Kidney (tissue), 14 donors: Measurements from ENCODE around the gene INPP5F. TPM values are rescaled to one million over a fixed set of nuclear protein-coding genes. Genes with fewer than 3 reads are reported as not detected.
"Not testable (repeated sequence)": the region's sequence is repeated elsewhere in the genome, so short reads cannot be mapped to it uniquely, and the experiment has no call there.

Experiments
- DNase-seq, 5 donors: peaks; one replicate each; pipeline ENCODE4 v3.0.0-alpha.2; 2013 to 2020
- FAIRE-seq: peaks from 2 replicates; lab custom pipeline; 2012; peaks lifted over from hg19 to GRCh38; lab: Jason Lieb, UNC
- H3K27ac ChIP-seq, 2 donors: one replicate each; pipeline ENCODE4 v1.7.0; 2013; ENCODE audit warnings: low read depth in 2 of 2, low read length in 2 of 2, inconsistent platforms in 1 of 2
- H3K27me3 ChIP-seq: one replicate; pipeline ENCODE4 v1.7.1; 2013; ENCODE audit warnings: low read length, inconsistent platforms; ENCODE audit not compliant: control insufficient read depth, insufficient read depth
- H3K36me3 ChIP-seq, 3 donors: one replicate each; pipeline versions ENCODE4 v1.7.0 to v1.7.1; 2013; ENCODE audit warnings: low read length in 3 of 3, control low read depth in 1 of 3, inconsistent platforms in 1 of 3; ENCODE audit not compliant: insufficient read depth in 3 of 3, control insufficient read depth in 2 of 3
- H3K4me1 ChIP-seq, 3 donors: one replicate each; pipeline versions ENCODE4 v1.7.0 to v1.7.1; 2013; ENCODE audit warnings: low read length in 3 of 3, inconsistent platforms in 1 of 3, low read depth in 1 of 3; ENCODE audit not compliant: control insufficient read depth in 2 of 3, insufficient read depth in 2 of 3
- H3K4me3 ChIP-seq, 3 donors: one replicate each; pipeline versions ENCODE4 v1.7.0 to v1.8.1; 2013; ENCODE audit warnings: low read length in 3 of 3, control low read depth in 1 of 3, inconsistent platforms in 1 of 3
- H3K9ac ChIP-seq, 3 donors: one replicate each; pipeline versions ENCODE4 v1.7.0 to v1.7.1; 2013; ENCODE audit warnings: low read length in 3 of 3, control low read depth in 1 of 3, inconsistent platforms in 1 of 3
- H3K9me3 ChIP-seq, 3 donors: one replicate each; pipeline versions ENCODE4 v1.7.0 to v1.7.1; 2013; ENCODE audit warnings: low read length in 3 of 3, control low read depth in 1 of 3, inconsistent platforms in 1 of 3; ENCODE audit not compliant: control insufficient read depth in 2 of 3, insufficient read depth in 1 of 3
- intact Hi-C: fragments of 100-400 bp; cut with DNase I; formaldehyde crosslinking; loops from one replicate; pipeline ENCODE4 v1.11.1; 2022
- polyA plus RNA-seq: library from polyadenylated mRNA; stranded (reverse); fragments of 350-450 nt; fragmentation: Illumina TruSeq; extraction: RNeasy Lipid Tissue Mini Kit (QIAGEN cat#74804); gene quantifications from one replicate; pipeline ENCODE4 v1.2.3, GENCODE V29; 2014; ENCODE audit warnings: low read depth, low replicate concordance; ENCODE audit not compliant: insufficient read depth
- total RNA-seq: library from RNA; stranded (reverse); fragmentation: NEBNext Ultra II Directional; extraction: Animal tissue kit (Norgen Biotek cat#: 25700); gene quantifications from one replicate; pipeline ENCODE4 v1.2.1, GENCODE V29; 2021
- TF ChIP-seq, protein P1 (sequence below): IDR thresholded peaks from 3 replicates; pipeline ENCODE4 v1.5.1; 2012; ENCODE audit warnings: mild to moderate bottlenecking, moderate library complexity, borderline replicate concordance; ENCODE audit not compliant: insufficient read depth; ENCODE audit errors: extremely low read depth
- donor health status: control.
- donor health status: control.
- donor health status: control.
- donor health status: control.
- donor health status: control.
- donor health status: DM: yes; HTN: yes; CAD: no.
- donor health status: Normal renal cell carcinoma (clear cell type).

The INPP5F gene
- total and polyA plus RNA-seq, 2 donors from 2014 or later, result 16.4 to 17.5 TPM

DNA sequence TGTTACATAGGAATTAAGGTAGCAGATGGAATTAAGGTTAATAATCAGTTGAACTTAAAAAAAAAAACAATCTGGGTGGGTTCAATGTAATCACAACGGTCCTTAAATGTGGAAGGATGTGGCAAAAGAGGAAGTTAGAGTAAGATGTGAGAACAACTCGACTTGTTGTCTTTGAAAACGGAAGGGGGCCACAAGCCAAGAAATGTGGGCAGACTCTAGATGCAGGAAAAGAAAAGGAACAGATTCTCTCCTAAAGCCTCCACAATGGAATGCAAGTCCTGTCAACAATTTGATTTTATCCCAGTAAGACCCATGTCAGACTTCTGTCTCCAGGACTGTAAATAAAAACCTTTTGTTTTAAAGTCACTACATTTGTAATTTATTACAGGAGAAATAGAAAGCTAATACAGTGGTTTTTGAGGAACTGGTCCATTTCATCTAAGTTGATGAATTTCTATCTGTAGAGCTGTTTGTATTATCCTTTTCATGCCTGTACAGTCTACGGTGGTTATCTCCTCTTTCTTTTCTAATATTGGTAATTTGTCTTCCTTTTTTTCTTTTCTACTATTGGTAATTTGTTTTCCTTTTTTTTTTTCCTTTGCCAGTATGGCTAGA lies 138.2 kb downstream of the INPP5F start:
- intact Hi-C loops, result no loop called here
- no peak for DNase-seq
- no peaks in the 10 kb centered on the region for H3K9me3 ChIP-seq
- FAIRE-seq, result peak; percentile 39
- H3K4me1 ChIP-seq, result no peaks in the 10 kb centered on the region
- no peak overlapping the region for H3K9ac ChIP-seq
- H3K4me3 ChIP-seq, result no peak overlapping the region
- peaks cover 0 to 2% (median 0%) of the 10 kb centered on the region in 3 donors for H3K36me3 ChIP-seq
- H3K27me3 ChIP-seq, result no peaks in the 10 kb centered on the region
- no peak overlapping the region for H3K27ac ChIP-seq
- TF ChIP-seq, protein P1, sequence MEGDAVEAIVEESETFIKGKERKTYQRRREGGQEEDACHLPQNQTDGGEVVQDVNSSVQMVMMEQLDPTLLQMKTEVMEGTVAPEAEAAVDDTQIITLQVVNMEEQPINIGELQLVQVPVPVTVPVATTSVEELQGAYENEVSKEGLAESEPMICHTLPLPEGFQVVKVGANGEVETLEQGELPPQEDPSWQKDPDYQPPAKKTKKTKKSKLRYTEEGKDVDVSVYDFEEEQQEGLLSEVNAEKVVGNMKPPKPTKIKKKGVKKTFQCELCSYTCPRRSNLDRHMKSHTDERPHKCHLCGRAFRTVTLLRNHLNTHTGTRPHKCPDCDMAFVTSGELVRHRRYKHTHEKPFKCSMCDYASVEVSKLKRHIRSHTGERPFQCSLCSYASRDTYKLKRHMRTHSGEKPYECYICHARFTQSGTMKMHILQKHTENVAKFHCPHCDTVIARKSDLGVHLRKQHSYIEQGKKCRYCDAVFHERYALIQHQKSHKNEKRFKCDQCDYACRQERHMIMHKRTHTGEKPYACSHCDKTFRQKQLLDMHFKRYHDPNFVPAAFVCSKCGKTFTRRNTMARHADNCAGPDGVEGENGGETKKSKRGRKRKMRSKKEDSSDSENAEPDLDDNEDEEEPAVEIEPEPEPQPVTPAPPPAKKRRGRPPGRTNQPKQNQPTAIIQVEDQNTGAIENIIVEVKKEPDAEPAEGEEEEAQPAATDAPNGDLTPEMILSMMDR, result no peak

DNA sequence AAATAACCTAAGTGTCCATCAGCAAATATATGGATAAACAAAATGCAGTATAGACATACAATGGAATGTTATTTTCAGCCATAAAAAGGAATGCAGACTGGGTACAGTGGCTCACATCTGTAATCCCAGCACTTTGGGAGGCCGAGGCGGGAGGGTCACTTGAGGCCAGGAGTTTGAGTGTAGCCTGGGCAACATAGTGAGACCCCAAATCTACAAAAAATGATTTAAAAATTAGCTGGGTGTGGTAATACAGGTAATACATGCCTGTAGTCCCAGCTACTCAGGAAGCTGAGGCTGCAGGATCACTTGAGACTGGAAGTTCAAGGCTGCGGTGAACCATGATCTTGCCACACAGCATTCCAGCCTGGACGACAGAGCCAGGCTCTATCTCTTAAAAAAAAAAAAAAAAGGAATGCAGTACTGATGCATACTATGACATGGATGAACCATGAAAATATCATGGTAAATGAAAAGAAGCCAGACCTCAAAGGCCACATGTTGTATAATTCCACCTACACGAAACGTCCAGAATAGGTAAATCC lies 139.9 kb downstream of the INPP5F start:
- no peak overlapping the region for H3K27ac ChIP-seq
- no peak overlapping the region for H3K4me3 ChIP-seq
- DNase-seq, result no peak
- H3K4me1 ChIP-seq, result peaks cover 0 to 1% (median 0%) of the 10 kb centered on the region in 3 donors
- intact Hi-C loops, result no loop called here
- H3K9ac ChIP-seq, result no peak overlapping the region
- H3K36me3 ChIP-seq, result peaks cover 0 to 2% (median 0%) of the 10 kb centered on the region in 3 donors
- TF ChIP-seq, protein P1, result no peak
- no peaks in the 10 kb centered on the region for H3K9me3 ChIP-seq
- no peak for FAIRE-seq
- H3K27me3 ChIP-seq, result no peaks in the 10 kb centered on the region

DNA sequence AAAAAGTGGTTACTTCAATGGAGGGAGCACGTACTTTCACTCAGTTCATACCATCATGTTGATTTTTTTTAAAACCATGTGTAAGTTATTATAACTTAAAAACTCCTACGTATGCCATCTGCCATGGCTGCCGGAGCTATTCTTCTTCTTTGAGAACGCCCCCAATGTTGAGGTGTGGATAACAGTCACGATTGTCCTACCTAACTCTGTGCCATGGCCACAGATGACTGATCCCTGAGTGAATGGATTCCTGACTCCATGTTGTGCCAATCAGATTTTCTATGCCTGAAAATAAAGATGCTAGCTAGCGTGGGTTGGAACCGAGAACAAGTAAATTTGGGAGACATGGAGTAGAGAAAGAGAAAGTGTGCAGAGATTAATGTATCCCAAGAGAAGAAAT lies 141.5 kb downstream of the INPP5F start:
- Histone ChIP-seq H3K9ac (no peak overlapping the region), H3K36me3 (peaks cover 0 to 2% (median 0%) of the 10 kb centered on the region in 3 donors), H3K27ac (no peak overlapping the region), H3K27me3 (no peaks in the 10 kb centered on the region), H3K9me3 (no peaks in the 10 kb centered on the region), H3K4me1 (peaks cover 0 to 7% (median 4%) of the 10 kb centered on the region in 3 donors), H3K4me3 (no peak overlapping the region)
- no peak for FAIRE-seq
- intact Hi-C loops, result no loop called here
- TF ChIP-seq, protein P1, result no peak
- DNase-seq, result no peak

DNA sequence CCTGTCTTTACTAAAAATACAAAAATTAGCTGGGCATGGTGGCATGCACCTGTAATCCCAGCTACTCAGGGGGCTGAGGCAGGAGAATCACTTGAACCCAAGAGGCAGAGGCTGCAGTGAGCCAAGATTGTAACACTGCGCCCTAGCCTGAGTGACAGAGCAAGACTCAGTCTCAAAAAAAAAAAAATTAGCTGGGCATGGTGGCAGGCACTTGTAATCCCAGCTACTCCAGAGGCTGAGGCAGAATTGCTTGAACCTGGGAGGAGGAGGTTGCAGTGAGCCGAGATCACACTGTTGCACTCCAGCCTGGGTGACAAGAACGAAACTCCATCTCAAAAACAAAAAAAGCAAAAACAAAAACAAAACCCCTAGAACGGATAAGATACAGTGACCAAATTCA lies 143.5 kb downstream of the INPP5F start:
- intact Hi-C loops, DNase-seq, FAIRE-seq, H3K9me3 ChIP-seq, H3K27me3 ChIP-seq, H3K9ac ChIP-seq, H3K27ac ChIP-seq, H3K36me3 ChIP-seq, H3K4me3 ChIP-seq: not testable (repeated sequence)
- peaks cover 0 to 10% (median 4%) of the 10 kb centered on the region in 3 donors for H3K4me1 ChIP-seq
